Transverse colon (tissue), 4 donors: ENCODE results near the gene RBM20. TPM values are rescaled to one million over a fixed set of nuclear protein-coding genes. Genes with fewer than 3 reads are reported as not detected.

Experiments used
- DNase-seq: peaks from one replicate; pipeline ENCODE4 v3.0.0-alpha.2; 2019
- H3K27ac ChIP-seq, 4 donors: fragments of 200-600 bp; sonication (generic); 2 replicates each; pipeline ENCODE4 v1.5.1; 2016 to 2018; ENCODE audit warnings: inconsistent platforms in 4 of 4
- H3K27me3 ChIP-seq: fragments of 200-600 bp; sonication (generic); 2 replicates; pipeline ENCODE4 v1.5.1; 2017; ENCODE audit warnings: inconsistent platforms
- H3K36me3 ChIP-seq, 4 donors: fragments of 200-600 bp; sonication (generic); 2 replicates each; pipeline ENCODE4 v1.5.1; 2017 to 2019; ENCODE audit warnings: inconsistent platforms in 4 of 4
- H3K4me1 ChIP-seq, 4 donors: fragments of 200-600 bp; sonication (generic); 2 replicates each; pipeline ENCODE4 v1.5.1; 2017 to 2020; ENCODE audit warnings: inconsistent platforms in 4 of 4
- H3K4me3 ChIP-seq, 4 donors: fragments of 200-600 bp; sonication (generic); 1 replicate in 1 of 4; 2 replicates in 3 of 4; pipeline versions ENCODE4 v1.5.1 to v1.6.1; 2017 to 2019; ENCODE audit warnings: inconsistent platforms in 4 of 4
- H3K9me3 ChIP-seq, 2 donors: fragments of 200-600 bp; sonication (generic); 2 replicates each; pipeline ENCODE4 v1.5.1; 2017 to 2019; ENCODE audit warnings: inconsistent platforms in 2 of 2
- EP300 ChIP-seq: sonication (generic); formaldehyde crosslinking; IDR thresholded peaks from one replicate; pipeline ENCODE4 v1.6.1; 2017; ENCODE audit warnings: antibody characterized with exemption, low read depth
- POLR2A ChIP-seq: fragments of 450-650 bp; IDR thresholded peaks from one replicate; pipeline ENCODE4 v1.6.1; 2016; ENCODE audit warnings: antibody characterized with exemption, mild to moderate bottlenecking, moderate library complexity
- POLR2AphosphoS5 ChIP-seq, 3 donors: sonication (generic); formaldehyde crosslinking; IDR thresholded peaks; one replicate each; pipeline ENCODE4 v1.6.1; 2016; ENCODE audit warnings: antibody characterized with exemption in 3 of 3
- WGBS, 2 donors: methylation state at CpG; one replicate each; pipeline ENCODE4 v1.1.5; 2018; ENCODE audit warnings: low coverage in 1 of 2; 5-methylcytosine and 5-hydroxymethylcytosine counted together
- in situ Hi-C, 4 donors: fragments of 200-750 bp; cut with MboI; loops; one replicate each; pipeline versions ENCODE4 v1.15.0 to v1.15.1; 2017; ENCODE audit warnings: low sequenced_read_pairs in 3 of 4, low pct_ligation_motif_present in 1 of 4, low pct_unique_long_range_greater_than_20kb in 1 of 4
- intact Hi-C: fragments of 100-400 bp; cut with DNase I; formaldehyde crosslinking; loops from one replicate; pipeline ENCODE4 v1.15.1; 2023; ENCODE audit warnings: low total_unique reads
- total RNA-seq, 4 donors: library from RNA; depleted of rRNA; stranded (reverse); fragments of >200 nt; gene quantifications; one replicate each; pipeline ENCODE4 v1.1.0, GENCODE V29; 2016
- TF ChIP-seq, protein P1 (sequence below), 5 experiments: fragments of 200-600 bp in 3 of 5; fragments of 450-650 bp in 2 of 5; sonication (generic) in 3 of 5; IDR thresholded peaks; 1 replicate in 2 of 5; 2 replicates in 3 of 5; pipeline ENCODE4 v1.5.1; 2016 to 2017; ENCODE audit warnings: antibody characterized with exemption in 5 of 5, inconsistent platforms in 3 of 5, mild to moderate bottlenecking in 2 of 5, moderate library complexity in 1 of 5

The RBM20 gene
- total RNA-seq, 4 donors from 2014 or later: 1.2 to 10.5 (median 2.9) TPM

DNA sequence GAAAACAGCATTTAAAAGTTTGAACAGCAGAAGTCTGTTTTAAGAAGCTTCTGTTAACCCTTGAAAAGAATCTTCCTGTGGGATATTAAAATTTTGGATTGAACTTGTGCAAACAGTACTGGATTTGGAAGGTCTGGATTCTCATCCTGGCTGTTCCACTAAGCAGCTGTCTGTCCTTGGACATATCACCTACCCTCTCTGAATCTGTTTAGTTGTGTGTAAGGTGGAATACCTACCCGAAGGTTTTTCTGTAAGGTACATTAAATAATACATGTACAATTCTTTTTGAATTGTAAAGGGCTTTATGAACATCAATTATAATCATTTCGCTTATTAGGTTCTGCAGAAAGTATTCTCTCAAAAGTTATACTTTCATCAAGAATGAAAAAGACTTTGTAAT lies 229.8 kb downstream of the RBM20 start:
- H3K4me1 ChIP-seq: peaks cover 12 to 68% (median 36%) of the 10 kb centered on the region in 4 donors
- peak overlapping the region in 3 of 4 donors; percentile 79 to 97 (median 85) for H3K4me3 ChIP-seq
- H3K27ac ChIP-seq: peak overlapping the region; percentile 99 to 100 (median 99)
- intact Hi-C loops: loop anchor here (10.0 kb wide), 1 partner anchor 49 kb away; no protein-coding TSS in a partner anchor
- in situ Hi-C loops: no loop called here
- DNase-seq: no peak
- 40 to 49% methylated on average over 2 of the region's 2 CpGs for WGBS, 2 donors
- TF ChIP-seq POLR2A (no peak), EP300 (no peak), POLR2AphosphoS5 (IDR thresholded peaks at IDR 0.05) (no peak)
- TF ChIP-seq, protein P1, sequence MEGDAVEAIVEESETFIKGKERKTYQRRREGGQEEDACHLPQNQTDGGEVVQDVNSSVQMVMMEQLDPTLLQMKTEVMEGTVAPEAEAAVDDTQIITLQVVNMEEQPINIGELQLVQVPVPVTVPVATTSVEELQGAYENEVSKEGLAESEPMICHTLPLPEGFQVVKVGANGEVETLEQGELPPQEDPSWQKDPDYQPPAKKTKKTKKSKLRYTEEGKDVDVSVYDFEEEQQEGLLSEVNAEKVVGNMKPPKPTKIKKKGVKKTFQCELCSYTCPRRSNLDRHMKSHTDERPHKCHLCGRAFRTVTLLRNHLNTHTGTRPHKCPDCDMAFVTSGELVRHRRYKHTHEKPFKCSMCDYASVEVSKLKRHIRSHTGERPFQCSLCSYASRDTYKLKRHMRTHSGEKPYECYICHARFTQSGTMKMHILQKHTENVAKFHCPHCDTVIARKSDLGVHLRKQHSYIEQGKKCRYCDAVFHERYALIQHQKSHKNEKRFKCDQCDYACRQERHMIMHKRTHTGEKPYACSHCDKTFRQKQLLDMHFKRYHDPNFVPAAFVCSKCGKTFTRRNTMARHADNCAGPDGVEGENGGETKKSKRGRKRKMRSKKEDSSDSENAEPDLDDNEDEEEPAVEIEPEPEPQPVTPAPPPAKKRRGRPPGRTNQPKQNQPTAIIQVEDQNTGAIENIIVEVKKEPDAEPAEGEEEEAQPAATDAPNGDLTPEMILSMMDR (IDR thresholded peaks at IDR 0.05): no peak
- H3K9me3 ChIP-seq: no peaks in the 10 kb centered on the region
- H3K36me3 ChIP-seq: peaks cover 0 to 24% (median under 1%) of the 10 kb centered on the region in 4 donors
- no peaks in the 10 kb centered on the region for H3K27me3 ChIP-seq

DNA sequence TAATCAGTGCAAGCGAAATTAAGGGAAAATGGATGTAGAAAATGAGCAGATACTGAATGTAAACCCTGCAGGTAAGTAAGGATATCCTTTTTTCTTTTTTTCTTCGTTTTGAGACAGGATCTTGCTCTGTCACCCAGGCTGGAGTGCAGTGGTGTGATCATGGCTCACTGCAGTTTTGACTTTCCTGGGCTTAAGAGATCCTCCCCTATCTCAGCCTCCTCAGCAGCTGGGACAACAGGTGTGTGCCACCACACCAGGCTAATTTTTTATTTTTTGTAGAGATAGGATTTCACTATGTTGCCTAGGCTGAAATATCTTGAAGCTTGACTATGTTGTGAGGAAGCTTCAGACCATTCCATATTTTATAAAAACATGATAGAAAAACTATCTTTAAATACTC lies 231.9 kb downstream of the RBM20 start:
- Histone ChIP-seq H3K4me1 (peaks cover 21 to 71% (median 37%) of the 10 kb centered on the region in 4 donors), H3K27me3 (no peaks in the 10 kb centered on the region), H3K27ac (peak overlapping the region in 3 of 4 donors; percentile 4 to 99 (median 99)), H3K36me3 (peaks cover 0 to 29% (median 10%) of the 10 kb centered on the region in 4 donors), H3K4me3 (peak overlapping the region in 1 of 4 donors; percentile 85), H3K9me3 (no peaks in the 10 kb centered on the region)
- in situ Hi-C loops: loop anchor here in 3 of 4 donors (25.0 kb wide), 3 partner anchors 89 to 564 kb away; partner anchors contain the start of gene SMNDC1 (in 1 of the 3)
- no peak for DNase-seq
- intact Hi-C loops: loop anchor here (10.0 kb wide), 1 partner anchor 51 kb away; no protein-coding TSS in a partner anchor
- 63 to 76% methylated on average over 2 of the region's 2 CpGs for WGBS, 2 donors
- TF ChIP-seq, protein P1 (IDR thresholded peaks at IDR 0.05): no peak
- TF ChIP-seq POLR2AphosphoS5 (IDR thresholded peaks at IDR 0.05): peak in 1 of 3 donors; percentile 8

DNA sequence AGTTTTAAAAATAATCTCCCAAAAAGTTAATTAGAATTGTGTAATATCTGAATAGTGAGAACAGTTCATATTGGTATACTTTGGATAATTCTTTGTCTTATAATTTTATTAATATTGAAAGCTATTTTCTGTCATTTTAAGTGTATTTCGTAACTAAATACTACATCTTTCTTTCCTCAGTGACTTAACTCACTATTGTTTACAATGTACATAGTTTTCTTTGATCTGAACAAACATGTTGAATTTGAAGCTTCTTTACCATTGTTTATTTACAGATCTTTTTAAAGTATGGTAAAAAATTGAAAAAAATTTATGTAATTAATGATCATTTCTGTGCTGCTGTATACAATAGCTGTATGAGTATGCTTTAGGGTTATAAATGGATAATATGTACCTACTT lies 232.7 kb downstream of the RBM20 start:
- intact Hi-C loops (loop anchor here (10.0 kb wide), 1 partner anchor 52 kb away; no protein-coding TSS in a partner anchor), in situ Hi-C loops (loop anchor here in 3 of 4 donors (25.0 kb wide), 3 partner anchors 89 to 564 kb away; partner anchors contain the start of gene SMNDC1 (in 1 of the 3))
- Histone ChIP-seq H3K9me3 (no peaks in the 10 kb centered on the region), H3K4me1 (peaks cover 17 to 75% (median 37%) of the 10 kb centered on the region in 4 donors), H3K27me3 (no peaks in the 10 kb centered on the region), H3K27ac (peak overlapping the region in 1 of 4 donors; percentile 99), H3K4me3 (peak overlapping the region in 1 of 4 donors; percentile 85), H3K36me3 (peaks cover 0 to 37% (median 14%) of the 10 kb centered on the region in 4 donors)
- DNase-seq: no peak
- TF ChIP-seq, protein P1 (IDR thresholded peaks at IDR 0.05): no peak
- TF ChIP-seq EP300 (no peak), POLR2A (no peak), POLR2AphosphoS5 (IDR thresholded peaks at IDR 0.05) (no peak)
- 87 to 92% methylated on average over 1 of the region's 1 CpG for WGBS, 2 donors

DNA sequence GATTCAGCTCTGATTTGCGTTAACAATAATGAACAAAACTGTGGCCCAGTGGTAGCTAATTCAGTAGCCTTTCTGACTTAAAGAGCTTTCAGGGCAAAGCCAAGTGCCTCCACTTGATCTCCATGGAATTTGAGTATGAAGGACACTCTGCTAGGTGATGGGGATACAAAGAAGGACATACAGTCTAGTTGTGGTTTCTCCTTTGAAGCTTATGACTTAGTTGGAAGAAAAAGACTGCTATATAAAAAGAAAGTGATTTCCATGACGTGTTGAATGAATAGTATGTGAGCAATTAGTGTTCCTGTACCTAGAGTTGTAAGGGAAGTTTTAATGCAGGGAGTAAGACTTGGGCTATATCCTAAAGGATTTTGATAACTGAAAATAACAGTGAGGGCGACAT lies 235.9 kb downstream of the RBM20 start:
- DNase-seq: no peak
- Histone ChIP-seq H3K27ac (peak overlapping the region; percentile 15 to 29 (median 20)), H3K4me3 (no peak overlapping the region), H3K36me3 (peaks cover 0 to 63% (median 20%) of the 10 kb centered on the region in 4 donors), H3K9me3 (no peaks in the 10 kb centered on the region), H3K27me3 (no peaks in the 10 kb centered on the region), H3K4me1 (peaks cover 17 to 85% (median 42%) of the 10 kb centered on the region in 4 donors)
- TF ChIP-seq EP300 (no peak), POLR2A (no peak), POLR2AphosphoS5 (IDR thresholded peaks at IDR 0.05) (no peak)
- TF ChIP-seq, protein P1 (IDR thresholded peaks at IDR 0.05): no peak
- in situ Hi-C loops: loop anchor here in 3 of 4 donors (10.0 to 25.0 kb wide), 5 partner anchors 75 to 568 kb away; partner anchors contain the start of gene SMNDC1 (in 1 of the 3)
- intact Hi-C loops: no loop called here
- WGBS, 2 donors: 67 to 73% methylated on average over 3 of the region's 3 CpGs
